Neural cell (in vitro differentiated cells): ENCODE results near the gene WNT3.

ENCODE experiments used
- CTCF ChIP-seq: fragments of 450-650 bp; IDR thresholded peaks from 2 replicates; pipeline ENCODE4 v1.5.1; 2014; ENCODE audit warnings: antibody characterized with exemption, mild to moderate bottlenecking, moderate library complexity; ENCODE audit not compliant: poor library complexity, severe bottlenecking
- TAF1 ChIP-seq: IDR thresholded peaks from 2 replicates; pipeline ENCODE4 v1.6.1; 2012; ENCODE audit warnings: low read depth

- no peak for TF ChIP-seq CTCF
- TF ChIP-seq TAF1: no peak
Measured at GRCh38 chr17:46796524-46796923, 22.0 kb downstream of the WNT3 start.
